MM.1S (cell line): ENCODE measurements around the gene ARHGEF12.

ENCODE experiments used
- DNase-seq: peaks from one replicate; pipeline ENCODE4 v3.0.0-alpha.2; 2015
- H2AFZ ChIP-seq: fragments of 300-600 bp; sonication (generic); 2 replicates; pipeline ENCODE4 v1.6.0; 2016; ENCODE audit warnings: antibody characterized with exemption, low read length
- H3F3A ChIP-seq: fragments of 300-600 bp; sonication (generic); 2 replicates; pipeline ENCODE4 v1.6.1; 2016; ENCODE audit warnings: mild to moderate bottlenecking, antibody characterized with exemption, low read length, moderate library complexity, mixed read lengths; ENCODE audit not compliant: insufficient read depth
- H3K27ac ChIP-seq: fragments of 300-600 bp; sonication (generic); 2 replicates; pipeline ENCODE4 v1.5.1; 2016; ENCODE audit warnings: mild to moderate bottlenecking, low read length
- H3K27me3 ChIP-seq: fragments of 300-600 bp; sonication (generic); replicated peaks from 2 replicates; pipeline ENCODE4 v1.6.0; 2016; ENCODE audit warnings: low read length; ENCODE audit not compliant: insufficient read depth
- H3K36me3 ChIP-seq: fragments of 300-600 bp; sonication (generic); replicated peaks from 2 replicates; pipeline ENCODE4 v1.6.1; 2016; ENCODE audit warnings: mild to moderate bottlenecking, low read length, mixed read lengths; ENCODE audit not compliant: insufficient read depth
- H3K4me1 ChIP-seq: fragments of 300-600 bp; sonication (generic); 2 replicates; pipeline ENCODE4 v1.6.1; 2016; ENCODE audit warnings: low read length, mixed read lengths
- H3K4me2 ChIP-seq: fragments of 300-600 bp; sonication (generic); 2 replicates; pipeline ENCODE4 v1.6.0; 2016; ENCODE audit warnings: low read depth, low read length
- H3K4me3 ChIP-seq: fragments of 300-600 bp; sonication (generic); 2 replicates; pipeline ENCODE4 v1.5.1; 2016; ENCODE audit warnings: low read length, mixed read lengths
- H3K79me2 ChIP-seq: fragments of 300-600 bp; sonication (generic); 2 replicates; pipeline ENCODE4 v1.6.1; 2016; ENCODE audit warnings: mixed run types, low read length, mixed read lengths
- H3K9ac ChIP-seq: fragments of 300-600 bp; sonication (generic); 2 replicates; pipeline ENCODE4 v1.6.1; 2016; ENCODE audit warnings: low read length, mixed read lengths
- H3K9me2 ChIP-seq: fragments of 300-600 bp; sonication (generic); replicated peaks from 2 replicates; pipeline ENCODE4 v1.6.1; 2016; ENCODE audit warnings: mild to moderate bottlenecking, low read length, mixed read lengths; ENCODE audit not compliant: insufficient read depth
- H3K9me3 ChIP-seq: fragments of 300-600 bp; sonication (generic); replicated peaks from 2 replicates; pipeline ENCODE4 v1.6.1; 2016; ENCODE audit warnings: mild to moderate bottlenecking, low read length, mixed read lengths; ENCODE audit not compliant: insufficient read depth
- H4K20me1 ChIP-seq: fragments of 300-600 bp; sonication (generic); 2 replicates; pipeline ENCODE4 v1.6.1; 2016; ENCODE audit warnings: mild to moderate bottlenecking, low read length, moderate library complexity, mixed read lengths; ENCODE audit not compliant: insufficient read depth
- CTCF ChIP-seq: fragments of 300-600 bp; sonication (generic); IDR thresholded peaks from 2 replicates; pipeline ENCODE4 v1.5.1; 2016; ENCODE audit warnings: antibody characterized with exemption, low read length, mixed read lengths
- EZH2 ChIP-seq: fragments of 300-600 bp; sonication (generic); optimal IDR thresholded peaks from 2 replicates; pipeline ENCODE3; 2017; ENCODE audit warnings: low read depth, mild to moderate bottlenecking, antibody characterized with exemption, low read length, mixed read lengths
- EZH2phosphoT487 ChIP-seq: fragments of 300-600 bp; sonication (generic); IDR thresholded peaks from 2 replicates; pipeline ENCODE4 v1.6.1; 2018; ENCODE audit warnings: antibody characterized with exemption, low read length

The ARHGEF12 gene

GRCh38 chr11:120409655-120410054 lies 73.4 kb downstream of the ARHGEF12 start:
- no peak for DNase-seq
- Histone ChIP-seq H3K4me3 (no peak overlapping the region), H3K36me3 (no peaks in the 10 kb centered on the region), H3K4me1 (no peaks in the 10 kb centered on the region), H4K20me1 (peaks cover 4% of the 10 kb centered on the region; the same call in 1 of the 2 replicates), H3K9me2 (no peaks in the 10 kb centered on the region), H3K27ac (no peak overlapping the region), H3K9ac (no peak overlapping the region), H3K4me2 (no peak overlapping the region), H2AFZ (no peak overlapping the region), H3K9me3 (no peaks in the 10 kb centered on the region), H3K27me3 (no peaks in the 10 kb centered on the region), H3K79me2 (peaks cover 83% of the 10 kb centered on the region), H3F3A (no peaks in the 10 kb centered on the region)
- TF ChIP-seq EZH2phosphoT487 (no peak), EZH2 (no peak), CTCF (no peak)

DNA sequence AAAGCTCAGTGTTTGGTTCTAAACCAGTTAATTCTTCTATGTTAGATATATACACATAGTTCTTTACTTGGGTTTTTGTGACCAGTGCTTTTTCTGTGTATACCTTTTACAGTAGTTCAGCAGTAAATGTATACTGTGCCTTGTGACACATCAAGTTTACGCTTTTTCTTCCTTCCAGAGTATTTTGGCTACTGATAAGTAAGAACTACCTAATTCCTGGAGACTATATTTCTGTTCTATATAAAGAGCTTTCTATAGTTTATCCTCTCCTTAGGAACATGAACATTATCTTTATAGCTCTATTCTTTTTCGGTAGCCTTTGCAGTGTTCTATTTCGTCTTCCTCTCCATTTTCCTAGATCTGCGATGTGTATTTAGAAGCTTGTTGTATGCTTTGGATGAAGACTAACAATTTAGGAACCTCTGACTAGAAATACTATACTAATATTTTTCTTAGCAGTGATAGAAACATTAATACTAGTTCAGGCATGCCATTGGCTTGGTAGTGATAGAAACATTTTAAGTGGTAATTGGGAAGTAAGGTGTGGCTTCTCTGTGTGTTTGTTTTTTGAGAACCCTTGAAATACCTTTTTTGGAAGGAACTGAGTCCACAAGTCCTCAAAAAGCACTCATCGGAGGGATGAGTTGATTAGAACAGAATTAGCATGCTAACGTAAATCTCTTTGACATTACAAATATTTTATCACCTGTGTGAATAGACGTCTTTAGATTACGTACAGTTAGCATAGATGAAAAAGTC lies 74.6 kb downstream of the ARHGEF12 start:
- Histone ChIP-seq H4K20me1 (peaks cover under 1% of the 10 kb centered on the region; the same call in 1 of the 2 replicates), H3K27me3 (no peaks in the 10 kb centered on the region), H3K4me3 (no peak overlapping the region), H2AFZ (no peak overlapping the region), H3K36me3 (no peaks in the 10 kb centered on the region), H3K9me2 (no peaks in the 10 kb centered on the region), H3K27ac (no peak overlapping the region), H3K4me2 (no peak overlapping the region), H3K4me1 (no peaks in the 10 kb centered on the region), H3K79me2 (peaks cover 83% of the 10 kb centered on the region), H3F3A (no peaks in the 10 kb centered on the region), H3K9me3 (no peaks in the 10 kb centered on the region), H3K9ac (no peak overlapping the region)
- TF ChIP-seq EZH2: no peak
- TF ChIP-seq CTCF: no peak
- no peak for TF ChIP-seq EZH2phosphoT487
- DNase-seq: no peak

DNA sequence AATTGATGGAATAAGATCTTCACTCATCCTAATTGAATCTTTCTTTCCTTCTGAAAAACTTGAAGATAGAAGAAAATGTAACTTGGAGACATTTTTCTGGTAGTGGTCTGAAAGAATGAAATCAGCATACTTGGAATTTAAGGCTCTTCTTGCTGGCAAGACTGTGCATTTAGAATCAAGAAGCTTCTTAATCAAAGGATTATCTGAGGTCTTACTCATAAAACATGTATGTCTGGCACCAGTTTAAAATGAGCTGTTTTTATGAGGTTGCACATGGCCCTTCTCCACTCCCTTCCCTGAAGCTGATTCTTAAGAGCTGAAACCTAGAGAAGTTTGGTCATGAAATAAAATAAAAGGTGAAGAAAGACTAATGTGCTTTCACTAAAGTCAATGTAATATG lies 77.3 kb downstream of the ARHGEF12 start:
- DNase-seq: no peak
- H3K4me2 ChIP-seq: no peak overlapping the region

More for the DNA sequence above, 77.3 kb downstream of the ARHGEF12 start:
- no peaks in the 10 kb centered on the region for H3K9me3 ChIP-seq
- H3K9ac ChIP-seq: no peak overlapping the region
- H3F3A ChIP-seq: no peaks in the 10 kb centered on the region
- H3K36me3 ChIP-seq: no peaks in the 10 kb centered on the region
- H3K79me2 ChIP-seq: peaks cover 80% of the 10 kb centered on the region
- H4K20me1 ChIP-seq: no peaks in the 10 kb centered on the region
- TF ChIP-seq EZH2phosphoT487 (no peak), CTCF (no peak), EZH2 (no peak)
- no peaks in the 10 kb centered on the region for H3K9me2 ChIP-seq
- H3K4me3 ChIP-seq: no peak overlapping the region
- no peaks in the 10 kb centered on the region for H3K4me1 ChIP-seq
- H3K27ac ChIP-seq: no peak overlapping the region
- no peak overlapping the region for H2AFZ ChIP-seq
- no peaks in the 10 kb centered on the region for H3K27me3 ChIP-seq
